ENCODE measurements around the gene FGGY.
"Not testable (repeated sequence)": the region's sequence is repeated elsewhere in the genome, so short reads cannot be mapped to it uniquely, and the experiment has no call there.

The FGGY gene

DNA sequence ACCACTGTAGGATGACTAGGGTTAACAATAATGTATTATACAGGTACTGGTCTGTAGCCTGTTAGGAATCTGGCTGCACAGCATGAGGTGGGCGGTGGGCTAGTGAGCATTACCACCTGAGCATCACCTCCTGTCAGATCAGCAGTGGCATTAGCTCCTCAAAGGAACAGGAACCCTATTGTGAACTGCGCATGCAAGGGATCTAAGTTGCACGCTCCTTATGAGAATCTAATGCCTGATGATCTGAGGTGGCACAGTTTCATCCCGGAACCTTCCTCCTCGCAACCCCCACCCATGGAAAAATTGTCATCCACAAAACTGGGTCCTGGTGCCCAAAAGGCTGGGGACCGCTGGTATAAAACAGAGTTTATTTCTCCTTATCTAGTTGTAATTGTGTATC lies 147.6 kb downstream of the FGGY start:
- no peak for DNase-seq (ENCODE audit: low spot score)

DNA sequence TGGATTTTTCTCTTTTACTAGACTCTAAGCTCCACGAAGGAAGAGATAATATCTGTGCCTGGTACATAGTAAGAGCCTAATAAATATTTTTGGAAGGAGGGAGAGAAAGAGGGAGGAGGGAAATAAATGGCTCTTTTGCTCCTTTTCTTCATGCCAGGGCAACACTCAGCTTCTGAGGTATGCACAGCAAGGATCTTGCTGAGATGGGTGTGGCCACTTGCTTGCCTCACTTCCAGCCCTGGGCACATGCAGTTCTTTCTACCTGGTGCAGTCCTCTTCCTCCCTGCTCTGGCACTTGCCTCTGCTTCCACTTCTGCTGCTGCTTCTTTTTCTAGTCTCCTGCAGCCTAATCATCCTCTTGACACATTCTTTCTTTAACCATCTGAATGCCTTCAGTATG lies 148.1 kb downstream of the FGGY start:
- DNase-seq (ENCODE audit: low spot score) = no peak

DNA sequence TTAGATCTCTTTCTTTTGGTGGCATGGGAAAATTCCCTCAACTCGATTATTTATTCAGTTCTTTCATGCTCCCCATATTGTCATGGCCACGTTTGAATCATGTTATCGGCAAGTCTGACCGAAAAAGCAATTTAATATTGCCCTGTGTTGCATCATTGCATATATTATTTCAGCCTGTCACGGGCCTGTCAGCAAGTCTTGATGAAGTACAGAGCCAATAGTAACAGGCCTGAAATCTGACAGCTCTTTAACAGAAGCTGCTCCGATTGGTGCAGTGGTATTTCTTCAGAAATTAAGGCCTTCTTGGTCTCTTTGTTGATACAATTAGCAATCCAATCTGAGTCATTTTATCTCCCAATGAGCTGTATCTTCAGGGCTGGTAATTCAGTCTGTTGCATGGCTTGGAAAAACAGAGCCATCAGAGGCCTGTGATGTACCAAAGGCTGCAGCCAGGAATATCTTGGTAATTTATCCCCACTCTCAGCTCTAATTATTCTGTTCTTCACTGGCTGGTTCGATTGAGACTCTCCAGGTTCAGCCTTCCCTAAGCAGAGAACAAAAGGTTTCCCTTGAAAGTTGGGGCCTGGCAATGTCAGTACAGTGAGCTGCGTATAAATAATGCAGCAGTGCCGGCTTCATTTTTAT lies 149.5 kb downstream of the FGGY start:
- no peak for DNase-seq (ENCODE audit: low spot score)

DNA sequence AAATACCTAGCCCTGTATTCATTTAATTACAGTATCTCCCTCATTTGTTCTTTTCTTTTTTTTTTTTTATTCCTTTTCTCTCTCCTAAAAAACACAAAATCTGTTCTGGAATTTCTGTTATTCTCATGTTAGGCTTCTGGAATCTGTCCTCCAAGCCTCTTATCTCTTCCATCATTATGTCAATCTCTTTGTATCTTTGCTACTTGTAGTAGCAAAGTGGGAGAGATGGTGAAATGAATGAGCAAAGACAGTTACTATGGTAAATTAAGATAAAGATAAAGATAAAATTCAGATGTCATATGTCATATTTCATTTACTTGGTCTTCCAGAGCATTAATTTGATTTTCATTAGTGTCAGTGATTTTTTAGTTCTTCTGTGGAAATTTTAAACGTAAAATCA lies 155.1 kb downstream of the FGGY start:
- DNase-seq (ENCODE audit: low spot score) = no peak

- DNase-seq (ENCODE audit: low spot score) = no peak
Measured at GRCh38 chr1:59452559-59452958, 155.7 kb downstream of the FGGY start.

- no peak for DNase-seq (ENCODE audit: low spot score)
Measured at GRCh38 chr1:59453297-59453968, 156.5 kb downstream of the FGGY start.

DNA sequence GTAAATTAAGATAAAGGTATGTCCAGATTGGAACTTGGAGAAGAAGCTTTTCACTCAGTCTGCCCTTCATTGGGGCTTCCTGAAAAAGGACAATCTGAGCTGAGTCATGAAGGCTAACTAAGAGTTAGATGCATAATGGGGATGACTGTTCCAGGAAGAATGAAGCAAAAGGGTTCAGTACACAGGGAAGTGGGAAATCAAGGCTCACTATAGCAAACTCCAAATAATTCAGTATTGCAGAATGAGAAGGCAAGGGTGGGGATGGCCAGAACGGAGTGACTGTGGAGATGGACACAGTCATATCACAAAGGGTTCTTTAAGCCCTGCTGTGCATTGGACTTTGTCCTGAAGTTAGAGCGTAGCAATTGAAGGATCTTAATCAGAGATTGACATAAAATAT lies 158.3 kb downstream of the FGGY start:
- DNase-seq (ENCODE audit: low spot score) = no peak

DNA sequence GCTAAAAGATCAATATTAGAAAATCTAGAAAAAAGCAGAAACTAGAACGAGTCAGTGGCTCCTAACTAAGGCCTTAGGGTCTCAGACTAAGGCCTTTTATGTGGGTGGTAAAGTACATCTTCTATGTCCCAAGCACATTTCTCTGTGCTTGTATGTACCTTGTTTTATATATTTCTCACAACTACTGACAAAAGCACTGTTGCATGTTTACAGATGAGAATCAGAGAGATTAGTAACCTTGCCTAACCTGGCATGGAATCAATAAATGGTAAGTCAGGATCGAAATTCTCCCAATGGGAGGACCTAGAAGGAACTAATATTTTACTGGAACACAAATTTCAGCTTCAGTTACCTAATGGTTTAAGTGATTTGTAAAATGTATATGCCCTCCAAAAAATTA lies 160.9 kb downstream of the FGGY start:
- no peak for DNase-seq (ENCODE audit: low spot score)

- no peak for DNase-seq (ENCODE audit: low spot score)
Measured at GRCh38 chr1:59458884-59459283, 162.0 kb downstream of the FGGY start.

- DNase-seq (ENCODE audit: low spot score) = not testable (repeated sequence)
Measured at GRCh38 chr1:59462942-59463341, 166.0 kb downstream of the FGGY start.

GRCh38 chr1:59465478-59465877 lies 168.6 kb downstream of the FGGY start:
- not testable (repeated sequence) for DNase-seq (ENCODE audit: low spot score)

DNA sequence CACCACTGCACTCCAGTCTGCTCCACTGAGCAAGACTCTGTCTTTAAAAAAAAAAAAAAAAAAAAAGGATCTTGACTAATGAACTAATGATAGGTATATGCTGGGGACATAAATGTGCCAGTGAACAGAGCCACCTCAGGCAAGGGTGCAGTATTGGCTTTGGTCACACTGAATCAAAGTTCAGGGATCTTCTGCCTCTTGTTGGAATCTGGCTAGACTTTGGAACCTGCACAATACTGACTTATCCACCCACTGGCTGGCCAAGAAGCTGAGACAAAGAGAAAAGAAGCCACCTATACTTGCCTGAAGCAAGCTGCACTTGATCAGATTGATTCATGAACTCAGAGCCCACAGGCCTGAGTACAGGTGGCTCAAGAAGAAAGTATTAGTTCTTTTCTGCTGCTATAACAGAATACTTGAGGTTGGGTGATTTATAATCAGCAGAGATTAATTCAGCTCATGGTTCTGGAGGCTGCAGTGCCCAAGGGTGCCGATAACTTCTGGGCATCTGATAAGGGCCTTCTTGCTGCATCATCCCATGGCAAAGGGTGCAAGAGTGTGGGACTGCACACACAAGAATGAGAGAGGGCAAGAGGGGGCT lies 172.0 kb downstream of the FGGY start:
- DNase-seq (ENCODE audit: low spot score) = no peak

DNA sequence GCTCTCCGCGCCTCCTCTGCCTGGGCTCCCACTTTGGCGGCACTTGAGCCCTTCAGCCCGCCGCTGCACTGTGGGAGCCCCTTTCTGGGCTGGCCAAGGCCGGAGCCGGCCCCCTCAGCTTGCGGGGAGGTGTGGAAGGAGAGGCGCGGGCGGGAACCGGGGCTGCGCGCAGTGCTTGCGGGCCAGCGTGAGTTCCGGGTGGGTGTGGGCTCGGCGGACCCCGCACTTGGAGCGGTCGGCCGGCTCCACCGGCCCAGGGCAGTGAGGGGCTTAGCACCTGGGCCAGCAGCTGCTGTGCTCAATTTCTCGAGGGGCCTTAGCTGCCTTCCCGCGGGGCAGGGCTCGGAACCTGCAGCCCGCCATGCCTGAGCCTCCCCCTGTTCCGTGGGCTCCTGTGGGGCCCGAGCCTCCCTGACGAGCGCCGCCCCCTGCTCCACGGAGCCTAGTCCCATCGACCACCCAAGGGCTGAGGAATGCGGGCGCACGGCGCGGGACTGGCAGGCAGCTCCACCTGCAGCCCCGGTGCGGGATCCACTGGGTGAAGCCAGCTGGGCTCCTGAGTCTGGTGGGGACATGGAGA lies 175.2 kb downstream of the FGGY start:
- DNase-seq (ENCODE audit: low spot score) = not testable (repeated sequence)

GRCh38 chr1:59473831-59474230 lies 176.9 kb downstream of the FGGY start:
- DNase-seq (ENCODE audit: low spot score) = no peak

DNA sequence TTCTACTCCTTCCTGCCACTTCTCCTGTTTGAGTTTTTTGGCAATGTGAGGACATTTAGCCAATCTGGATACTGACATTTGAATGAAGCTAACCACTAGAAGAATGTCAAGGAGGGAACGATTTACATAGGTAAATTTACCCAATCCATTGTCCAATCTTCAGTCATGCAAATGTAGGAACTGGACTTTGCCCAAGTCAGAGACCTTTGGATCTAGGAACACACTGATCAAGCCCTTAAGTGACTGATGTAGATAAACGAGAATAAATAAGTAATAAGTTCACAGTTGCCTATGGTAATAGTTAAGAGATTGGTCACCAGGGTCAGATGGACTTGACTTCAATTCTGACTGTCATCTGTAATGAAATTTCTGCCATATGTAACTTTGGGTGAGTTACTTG lies 177.6 kb downstream of the FGGY start:
- no peak for DNase-seq (ENCODE audit: low spot score)

- no peak for DNase-seq (ENCODE audit: low spot score)
Measured at GRCh38 chr1:59475737-59476136, 178.8 kb downstream of the FGGY start.

DNA sequence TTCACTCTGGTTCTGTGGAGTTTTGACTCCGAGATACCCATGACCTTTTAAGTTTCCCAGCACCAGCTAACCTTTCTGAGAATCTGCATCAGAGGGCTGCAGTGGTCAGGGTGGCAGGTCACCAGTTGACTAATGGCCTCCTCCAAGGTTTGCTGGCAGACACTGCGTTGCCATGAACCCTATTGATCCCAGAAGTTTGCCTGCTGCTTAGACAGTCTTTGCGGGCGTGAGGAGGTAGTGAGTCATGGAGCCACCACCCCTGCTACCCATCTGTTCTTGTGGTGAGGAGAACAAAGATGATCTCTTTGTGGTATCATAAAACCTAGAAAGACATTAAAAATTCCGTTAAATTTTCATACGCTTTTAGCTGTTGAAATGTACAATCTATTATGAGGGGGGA lies 180.4 kb downstream of the FGGY start:
- DNase-seq (ENCODE audit: low spot score) = no peak

DNA sequence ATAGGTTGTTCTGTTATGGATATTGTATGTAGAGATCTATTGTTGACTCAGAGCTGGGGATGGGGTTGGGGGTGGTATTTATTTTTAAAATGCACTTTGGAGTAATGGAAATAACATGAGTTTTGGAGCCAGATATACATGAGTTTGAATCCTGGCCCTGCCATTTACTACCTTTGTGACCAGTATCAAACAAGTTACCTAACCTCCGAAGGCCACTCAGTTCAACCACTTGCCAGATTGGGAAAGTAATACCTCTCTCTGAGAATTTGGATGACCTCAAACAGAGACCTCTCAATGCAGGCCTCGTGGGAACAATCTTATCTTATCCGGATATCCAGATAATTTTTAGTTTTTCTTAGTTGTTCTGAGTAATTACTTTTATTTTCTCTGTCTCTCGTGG lies 181.0 kb downstream of the FGGY start:
- DNase-seq (ENCODE audit: low spot score) = no peak

GRCh38 chr1:59478822-59479221 lies 181.9 kb downstream of the FGGY start:
- DNase-seq (ENCODE audit: low spot score) = no peak

GRCh38 chr1:59480188-59480888 lies 183.4 kb downstream of the FGGY start:
- no peak for DNase-seq (ENCODE audit: low spot score)

GRCh38 chr1:59481881-59482505 lies 185.1 kb downstream of the FGGY start:
- no peak for DNase-seq (ENCODE audit: low spot score)

DNA sequence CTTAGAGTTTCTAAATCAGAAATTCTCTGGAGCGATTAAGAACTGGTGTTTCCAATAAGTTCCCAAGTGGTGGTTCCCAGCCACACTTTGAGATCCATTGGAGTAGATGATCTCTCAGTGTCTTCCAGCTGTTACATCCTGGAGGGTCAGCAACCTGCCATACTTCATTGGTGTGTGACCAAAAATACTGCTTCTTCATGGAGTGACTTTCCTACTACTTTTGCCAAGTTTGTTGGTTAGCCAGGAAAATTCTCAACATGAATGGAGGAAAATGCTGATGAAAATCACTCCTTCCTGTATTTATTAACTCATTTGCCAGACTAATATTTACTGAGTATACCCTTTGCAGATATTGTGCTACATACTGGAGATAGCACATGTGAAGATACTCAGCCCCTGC lies 186.1 kb downstream of the FGGY start:
- DNase-seq (ENCODE audit: low spot score) = no peak
